ENCODE measurements around the gene LPP.

- TF ChIP-seq SP1 (IDR thresholded peaks at IDR 0.05; ENCODE audit: low read depth) (no peak), ATF3 (IDR thresholded peaks at IDR 0.05) (no peak), POLR2AphosphoS5 (IDR thresholded peaks at IDR 0.05; ENCODE audit: low read depth, low read length) (no peak), FOSL1 (IDR thresholded peaks at IDR 0.05; ENCODE audit: low read depth) (no peak)
- TF ChIP-seq, protein P1, sequence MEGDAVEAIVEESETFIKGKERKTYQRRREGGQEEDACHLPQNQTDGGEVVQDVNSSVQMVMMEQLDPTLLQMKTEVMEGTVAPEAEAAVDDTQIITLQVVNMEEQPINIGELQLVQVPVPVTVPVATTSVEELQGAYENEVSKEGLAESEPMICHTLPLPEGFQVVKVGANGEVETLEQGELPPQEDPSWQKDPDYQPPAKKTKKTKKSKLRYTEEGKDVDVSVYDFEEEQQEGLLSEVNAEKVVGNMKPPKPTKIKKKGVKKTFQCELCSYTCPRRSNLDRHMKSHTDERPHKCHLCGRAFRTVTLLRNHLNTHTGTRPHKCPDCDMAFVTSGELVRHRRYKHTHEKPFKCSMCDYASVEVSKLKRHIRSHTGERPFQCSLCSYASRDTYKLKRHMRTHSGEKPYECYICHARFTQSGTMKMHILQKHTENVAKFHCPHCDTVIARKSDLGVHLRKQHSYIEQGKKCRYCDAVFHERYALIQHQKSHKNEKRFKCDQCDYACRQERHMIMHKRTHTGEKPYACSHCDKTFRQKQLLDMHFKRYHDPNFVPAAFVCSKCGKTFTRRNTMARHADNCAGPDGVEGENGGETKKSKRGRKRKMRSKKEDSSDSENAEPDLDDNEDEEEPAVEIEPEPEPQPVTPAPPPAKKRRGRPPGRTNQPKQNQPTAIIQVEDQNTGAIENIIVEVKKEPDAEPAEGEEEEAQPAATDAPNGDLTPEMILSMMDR (IDR thresholded peaks at IDR 0.05 in 2 of 3, conservative IDR thresholded peaks at IDR 0.05 in 1 of 3; ENCODE audit: borderline replicate concordance in 1 of 3, insufficient read depth in 1 of 3, low read depth in 2 of 3, low read length in 2 of 3) = no peak
Observed at GRCh38 chr3:188870431-188870830, 716.5 kb downstream of the LPP start.
